ENCODE data around the gene ALDH16A1. TPM values are rescaled to one million over a fixed set of nuclear protein-coding genes. Genes with fewer than 3 reads are reported as not detected.

The ALDH16A1 gene
- total RNA-seq, 1 donor from 2014 or later, result 24.0 TPM

DNA sequence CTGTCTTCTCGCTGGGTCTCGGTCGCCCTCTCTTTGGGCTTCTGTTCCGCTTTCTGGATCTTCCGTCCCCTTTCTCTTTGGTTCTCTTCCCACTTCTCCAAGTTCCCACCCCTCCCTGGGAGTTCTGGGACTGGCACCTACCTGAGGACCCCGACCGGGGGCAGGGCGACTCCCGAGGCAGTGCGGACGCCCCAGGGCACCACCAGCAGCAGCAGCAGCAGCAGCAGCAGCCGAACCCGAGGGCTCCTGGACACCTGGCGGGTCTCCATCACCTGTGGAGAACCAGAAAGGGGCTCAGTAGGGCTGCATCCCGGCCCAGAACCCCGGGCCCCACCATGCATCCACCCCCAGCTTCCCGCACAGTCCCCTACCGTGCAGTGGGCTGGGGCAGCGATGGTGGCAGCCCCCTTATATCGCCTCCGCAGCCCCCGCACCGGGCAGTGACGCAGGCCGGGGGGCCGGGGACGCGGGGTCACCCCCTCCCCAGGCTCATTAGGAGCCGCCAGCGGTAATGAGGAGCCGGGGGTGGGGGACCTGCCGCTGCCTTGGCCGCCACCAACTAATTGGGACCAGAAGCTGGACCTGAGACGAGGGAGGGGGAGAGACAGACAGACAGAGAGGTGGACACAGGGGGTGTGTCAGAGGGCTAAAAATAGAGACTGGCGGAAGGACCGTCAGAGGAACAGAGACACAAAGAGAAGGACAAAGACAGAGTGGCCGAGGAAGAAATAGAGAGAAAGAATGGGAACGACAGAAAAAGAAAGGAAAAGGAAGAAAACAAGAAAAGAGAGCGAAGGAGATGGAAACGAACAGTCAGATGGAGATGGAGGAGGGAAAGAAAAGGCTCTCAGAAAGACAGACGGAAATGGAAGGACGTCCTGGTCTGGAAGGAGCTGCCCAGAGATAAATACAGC is 29.7 kb upstream of the ALDH16A1 start, which contains the start of gene PTH2:
Gene PTH2, minus strand, starts transcription at position 371 of the 914 bp plus-strand sequence. Its CDS starts 102 bp downstream, at position 269.
- DNase-seq (ENCODE audit: low spot score), result no peak

DNA sequence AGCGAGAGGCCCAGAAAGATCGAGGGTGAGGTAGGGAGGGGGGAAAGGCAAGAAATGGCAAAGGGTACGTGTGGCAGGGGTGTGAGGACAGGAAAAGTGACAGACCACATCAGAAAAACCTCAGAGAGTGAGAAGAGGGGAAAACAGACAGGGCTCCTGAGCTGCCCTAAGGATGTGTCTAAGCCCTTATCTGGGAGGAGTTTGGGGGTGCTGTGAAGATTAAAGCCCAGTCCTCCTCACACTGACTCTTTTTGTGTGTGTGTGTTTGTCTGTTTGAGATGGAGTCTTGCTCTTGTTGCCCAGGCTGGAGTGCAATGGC is 29.1 kb upstream of the ALDH16A1 start:
- no peak for DNase-seq (ENCODE audit: low spot score)

DNA sequence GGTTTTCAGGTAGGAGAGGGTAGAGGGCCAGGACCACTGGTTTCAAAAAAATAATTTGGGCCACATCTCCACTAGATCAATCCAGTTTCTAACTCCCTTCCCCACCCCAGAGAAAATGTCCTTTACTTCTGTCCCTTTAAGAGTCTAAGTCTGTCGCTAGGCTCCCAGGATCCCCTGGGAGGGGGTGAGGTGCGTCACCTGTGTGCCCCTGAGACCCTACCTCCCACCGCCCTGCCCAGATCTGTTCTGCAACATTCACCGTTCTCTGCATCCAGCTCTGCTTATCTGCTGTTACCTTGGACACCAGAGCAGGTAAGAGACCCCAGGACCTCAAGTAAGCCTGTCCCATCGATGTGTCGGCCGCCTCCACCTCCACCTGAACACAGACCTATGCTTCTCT is 27.8 kb upstream of the ALDH16A1 start, which contains the start of gene GFY:
Gene GFY, plus strand, starts transcription at position 211 of the 400 bp plus-strand sequence. CDS start 1,043 bp downstream, outside the sequence.
- no peak for DNase-seq (ENCODE audit: low spot score)

DNA sequence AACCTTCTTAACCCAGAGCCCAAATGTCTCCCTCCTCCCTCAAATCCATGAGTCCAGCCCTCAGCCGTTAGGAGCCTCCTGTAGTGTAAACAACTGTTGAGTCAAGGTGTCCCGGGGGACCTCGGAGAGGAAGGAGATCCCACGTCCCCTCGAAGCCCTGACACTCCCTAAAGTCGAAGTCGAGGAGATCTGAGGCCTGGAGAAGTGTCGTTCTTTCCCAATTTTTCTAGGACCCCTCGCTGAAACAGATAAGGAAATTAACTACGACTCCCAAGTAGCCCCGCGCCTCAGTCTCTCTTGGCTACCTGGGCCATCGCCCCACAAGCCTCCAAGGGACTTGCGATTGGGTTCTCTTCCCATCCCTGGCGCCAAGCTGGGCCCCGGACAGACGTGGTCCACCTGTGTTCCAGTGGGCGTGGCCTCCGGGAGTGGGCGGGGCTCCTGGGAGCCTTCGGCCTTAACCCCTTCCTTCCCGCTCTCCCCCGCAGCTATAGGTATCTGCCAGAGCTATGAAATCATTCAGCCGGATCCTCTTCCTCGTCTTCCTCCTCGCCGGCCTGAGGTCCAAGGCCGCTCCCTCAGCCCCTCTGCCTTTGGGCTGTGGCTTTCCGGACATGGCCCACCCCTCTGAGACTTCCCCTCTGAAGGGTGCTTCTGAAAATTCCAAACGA is 27.0 kb upstream of the ALDH16A1 start:
- no peak for DNase-seq (ENCODE audit: low spot score)

DNA sequence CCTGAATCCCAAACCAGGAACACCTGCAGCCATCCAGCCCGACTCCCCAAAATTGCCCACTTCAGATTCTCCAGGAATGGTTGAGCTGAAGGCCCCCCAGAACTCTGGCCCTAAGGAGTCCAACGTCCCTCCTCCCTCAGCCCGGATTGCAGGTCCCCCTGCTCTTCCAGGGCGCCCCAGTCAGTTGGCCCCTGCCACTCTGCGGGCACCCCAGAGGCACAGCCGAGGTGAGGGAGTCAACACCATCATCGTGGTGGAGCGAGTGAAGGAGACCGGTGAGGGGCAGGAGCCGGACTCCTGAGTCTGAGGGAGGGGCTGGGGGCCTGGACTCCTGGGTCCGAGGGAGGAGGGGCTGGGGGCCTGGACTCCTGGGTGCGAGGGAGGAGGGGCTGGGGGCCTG is 25.7 kb upstream of the ALDH16A1 start:
- DNase-seq (ENCODE audit: low spot score), result no peak

DNA sequence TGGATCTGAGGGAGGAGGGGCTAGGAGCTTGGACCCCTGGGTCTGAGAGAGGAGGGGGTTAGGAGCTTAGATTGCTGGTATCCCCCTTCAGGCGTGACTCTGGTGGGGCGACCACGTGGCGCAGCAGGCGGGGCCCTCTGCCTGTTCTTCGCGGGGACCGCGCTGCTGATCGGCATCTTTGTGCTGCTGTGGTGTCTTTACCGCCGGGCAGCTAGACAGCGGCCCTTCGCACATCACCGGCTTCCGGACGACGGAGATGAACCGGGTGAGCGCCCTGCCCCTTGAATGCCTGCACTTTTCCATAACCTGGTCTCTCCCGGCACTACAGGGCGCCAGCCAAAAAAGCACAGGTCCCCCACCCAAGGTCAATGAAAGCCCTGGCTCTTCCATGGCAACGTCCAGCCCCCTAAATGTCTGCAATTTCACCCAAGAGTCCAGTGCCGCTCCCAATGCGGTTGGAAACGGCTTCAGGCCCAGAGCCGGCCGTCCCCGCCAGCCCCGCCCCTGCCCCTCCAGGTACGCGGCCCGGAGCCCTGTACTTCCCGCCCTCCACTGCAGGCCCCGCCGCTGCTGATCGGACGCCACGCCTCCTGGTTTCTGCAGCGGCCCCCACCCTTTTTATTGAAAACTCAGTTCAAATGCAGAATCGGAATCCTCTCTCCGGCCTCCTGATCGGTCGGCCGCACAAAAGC is 25.0 kb upstream of the ALDH16A1 start:
- DNase-seq (ENCODE audit: low spot score), result no peak

DNA sequence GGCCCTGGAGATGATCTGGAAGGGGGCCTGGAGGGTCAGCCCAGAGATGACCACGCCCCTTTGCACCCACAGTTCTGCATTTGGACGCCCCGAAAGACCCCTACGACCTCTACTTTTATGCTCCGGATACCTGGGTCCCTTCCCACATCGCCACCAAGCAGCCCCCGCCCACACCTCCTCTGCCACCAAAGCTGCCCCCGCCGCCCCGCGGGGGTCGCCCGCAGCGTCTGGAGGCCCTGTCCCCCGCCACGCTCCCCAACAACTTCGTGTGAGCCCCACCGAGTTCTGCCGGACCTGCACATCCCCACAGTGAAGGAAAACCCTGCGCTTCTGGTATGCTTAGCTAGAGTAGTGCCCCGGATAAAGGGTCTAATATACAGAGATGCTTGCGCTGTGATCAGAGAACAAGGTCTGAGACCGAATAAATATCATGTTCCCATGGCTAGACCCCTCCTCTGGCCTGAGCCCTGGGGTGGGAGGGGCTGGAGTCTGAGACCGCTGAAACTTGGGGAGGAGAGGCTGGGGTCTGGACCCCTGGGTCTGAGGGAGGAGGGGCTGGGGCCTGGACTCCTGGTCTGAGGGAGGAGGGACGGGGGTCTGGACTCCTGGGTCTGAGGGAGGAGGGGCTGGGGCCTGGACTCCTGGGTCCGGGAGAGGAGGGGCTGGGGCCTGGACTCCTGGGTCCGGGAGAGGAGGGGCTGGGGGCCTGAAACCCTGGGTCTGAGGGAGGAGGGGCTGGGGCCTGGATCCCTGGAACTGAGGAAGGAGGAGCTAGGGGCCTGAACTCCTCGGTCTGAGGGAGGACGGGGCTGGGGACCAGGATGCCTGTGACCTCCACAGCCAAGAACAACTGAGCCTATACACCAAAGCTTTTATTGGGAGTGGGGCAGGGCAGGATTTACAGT is 24.2 kb upstream of the ALDH16A1 start:
- no peak for DNase-seq (ENCODE audit: low spot score)

DNA sequence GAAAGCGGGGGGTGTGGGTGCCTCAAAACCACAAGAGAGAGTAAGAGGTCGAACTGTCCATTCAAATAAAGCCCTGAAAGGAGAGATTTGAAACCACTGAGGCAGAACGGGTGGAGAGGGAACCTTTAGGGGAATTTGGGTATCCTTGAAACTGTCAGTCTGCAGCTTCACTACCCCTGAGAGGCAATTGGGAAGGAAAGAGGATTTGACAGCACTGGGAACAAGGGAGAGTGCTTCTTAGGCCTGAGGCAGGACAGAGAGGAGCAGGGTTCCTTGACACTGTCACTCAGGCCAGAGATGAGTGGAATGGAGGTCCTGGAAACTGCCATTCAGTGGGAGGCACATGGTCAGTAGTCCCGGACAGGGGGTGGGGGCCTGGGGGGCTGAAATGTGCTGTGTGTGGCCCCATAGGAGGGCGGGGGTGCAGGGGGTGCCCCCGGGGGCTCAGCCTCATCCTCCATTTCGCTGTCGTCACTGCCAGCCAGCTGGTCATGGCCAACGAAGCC is 22.8 kb upstream of the ALDH16A1 start:
- DNase-seq (ENCODE audit: low spot score), result no peak

DNA sequence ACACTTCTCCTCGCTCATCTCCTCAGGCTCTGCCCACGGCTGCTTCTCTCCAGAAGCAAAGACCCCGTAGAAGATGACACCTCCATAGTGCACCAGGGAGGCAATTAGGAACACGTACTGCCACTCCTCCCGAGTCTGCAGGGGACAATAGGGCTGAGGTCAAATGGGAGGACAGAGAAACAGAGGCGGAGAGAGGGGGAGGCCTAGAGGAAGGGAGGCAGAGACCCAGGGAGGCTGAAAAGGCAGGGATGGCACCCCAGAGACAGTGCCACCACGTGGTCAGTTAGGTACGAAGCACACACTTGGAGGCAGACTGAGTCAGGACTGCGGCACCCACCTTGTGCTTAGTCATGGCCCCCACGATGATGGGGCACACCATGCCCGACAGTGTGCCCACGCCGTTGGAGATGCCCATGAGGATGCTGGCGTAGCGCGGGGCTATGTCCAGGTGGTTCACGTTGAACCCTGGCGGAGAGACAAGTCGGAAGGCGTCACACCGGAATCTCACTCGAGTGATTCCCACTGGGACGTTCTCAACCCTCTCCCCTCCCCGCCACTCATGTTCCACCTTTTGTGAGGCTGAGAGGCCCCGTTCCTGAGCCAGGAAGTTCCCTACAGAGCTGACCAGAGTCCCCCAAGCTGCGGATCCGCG is 22.2 kb upstream of the ALDH16A1 start:
- DNase-seq (ENCODE audit: low spot score), result no peak

DNA sequence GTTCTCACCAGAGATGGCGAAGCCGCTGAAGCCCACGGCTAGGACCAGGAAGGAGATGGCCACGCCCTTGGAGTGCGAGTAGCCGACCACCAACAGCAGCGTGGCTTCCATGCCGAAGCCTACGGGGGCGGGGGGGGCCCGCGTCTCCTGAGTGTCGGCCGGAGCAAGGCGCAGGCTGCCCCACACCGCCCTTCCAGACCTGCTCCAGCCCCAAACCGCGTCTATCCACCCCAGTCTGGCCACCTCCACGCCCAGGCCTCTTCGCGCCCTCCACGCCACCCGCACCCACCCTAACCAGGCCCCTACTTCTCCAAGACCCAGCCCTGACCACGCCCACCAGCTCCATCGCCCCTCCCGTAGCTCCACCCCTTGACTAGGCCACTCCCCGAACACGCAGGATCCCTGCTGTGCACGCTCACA is 21.7 kb upstream of the ALDH16A1 start:
- DNase-seq (ENCODE audit: low spot score), result no peak

DNA sequence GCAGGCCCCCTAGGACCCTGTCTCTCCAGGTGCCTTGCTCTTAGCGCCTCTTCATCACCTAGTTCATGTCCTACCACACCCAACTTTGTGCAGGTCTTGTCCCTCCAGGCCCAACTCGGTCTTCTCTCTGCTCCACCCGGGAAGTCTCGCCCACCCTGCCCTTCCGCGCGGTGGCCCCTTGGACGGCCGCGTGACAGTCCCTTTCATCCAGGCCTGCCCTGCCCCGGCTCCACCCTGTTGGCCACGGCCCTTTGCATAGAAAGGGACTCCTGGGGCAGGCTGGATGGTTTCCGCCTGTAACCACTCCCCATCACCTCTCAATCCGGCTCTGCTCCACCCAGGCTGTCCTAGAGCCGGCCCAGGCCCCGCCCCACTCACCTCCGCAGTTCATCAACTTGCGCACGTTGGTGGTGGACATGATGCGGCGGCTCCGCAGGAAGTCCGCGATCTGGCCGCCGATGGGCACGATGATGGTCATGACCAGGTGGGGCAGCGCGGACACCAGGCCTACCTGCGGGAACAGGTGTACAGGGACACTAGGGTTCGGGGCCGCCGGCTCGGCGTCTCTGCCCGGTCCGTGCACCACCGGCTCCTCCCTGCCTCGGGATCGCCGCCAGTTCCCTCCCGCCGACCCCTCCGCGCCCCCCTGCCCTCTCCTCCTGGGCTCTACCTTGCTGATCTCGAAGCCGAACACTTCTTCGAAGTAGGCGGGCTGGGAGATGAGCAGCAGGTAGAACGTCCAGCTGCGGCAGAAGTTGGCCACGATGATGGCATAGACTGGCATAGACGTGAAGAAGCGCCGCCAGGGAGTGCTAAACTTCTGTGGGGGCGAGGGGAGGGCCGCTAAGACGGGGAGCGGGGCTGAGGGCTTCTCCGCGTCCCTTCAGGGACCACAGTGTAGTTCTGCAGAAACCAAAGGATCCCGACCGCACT is 20.6 kb upstream of the ALDH16A1 start:
- no peak for DNase-seq (ENCODE audit: low spot score)

DNA sequence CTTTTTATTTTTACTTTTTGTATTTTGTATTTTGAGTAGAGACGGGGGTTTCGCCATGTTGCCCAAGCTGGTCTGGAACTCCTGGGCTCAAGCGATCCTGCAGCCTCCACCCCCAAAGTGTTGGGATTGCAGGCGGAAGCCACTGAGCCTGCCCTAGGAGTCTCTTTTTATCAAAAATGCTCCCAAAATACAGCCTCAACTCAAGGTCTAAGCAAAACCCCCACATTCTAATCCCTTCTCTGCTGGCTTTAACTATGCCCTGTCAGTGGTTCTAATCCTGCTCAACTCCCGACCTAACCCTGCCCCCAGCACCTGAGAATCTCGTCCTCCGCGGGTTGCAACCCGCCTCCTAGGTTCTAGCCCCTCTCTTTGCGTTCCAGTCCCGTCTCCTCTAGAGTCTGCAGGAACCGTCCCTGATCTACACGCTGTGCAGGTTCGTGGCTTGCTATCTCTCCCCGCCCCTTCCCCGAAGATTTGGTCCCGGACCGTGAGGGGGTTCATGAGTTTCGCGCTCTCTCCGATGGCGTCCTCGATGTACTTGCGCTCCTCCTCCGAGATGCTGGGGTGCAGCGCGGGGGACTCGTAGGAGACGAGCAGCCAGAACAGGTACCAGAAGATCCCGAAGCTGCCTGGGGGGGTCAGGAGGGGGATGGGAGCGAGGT is 19.7 kb upstream of the ALDH16A1 start:
- DNase-seq (ENCODE audit: low spot score), result no peak

DNA sequence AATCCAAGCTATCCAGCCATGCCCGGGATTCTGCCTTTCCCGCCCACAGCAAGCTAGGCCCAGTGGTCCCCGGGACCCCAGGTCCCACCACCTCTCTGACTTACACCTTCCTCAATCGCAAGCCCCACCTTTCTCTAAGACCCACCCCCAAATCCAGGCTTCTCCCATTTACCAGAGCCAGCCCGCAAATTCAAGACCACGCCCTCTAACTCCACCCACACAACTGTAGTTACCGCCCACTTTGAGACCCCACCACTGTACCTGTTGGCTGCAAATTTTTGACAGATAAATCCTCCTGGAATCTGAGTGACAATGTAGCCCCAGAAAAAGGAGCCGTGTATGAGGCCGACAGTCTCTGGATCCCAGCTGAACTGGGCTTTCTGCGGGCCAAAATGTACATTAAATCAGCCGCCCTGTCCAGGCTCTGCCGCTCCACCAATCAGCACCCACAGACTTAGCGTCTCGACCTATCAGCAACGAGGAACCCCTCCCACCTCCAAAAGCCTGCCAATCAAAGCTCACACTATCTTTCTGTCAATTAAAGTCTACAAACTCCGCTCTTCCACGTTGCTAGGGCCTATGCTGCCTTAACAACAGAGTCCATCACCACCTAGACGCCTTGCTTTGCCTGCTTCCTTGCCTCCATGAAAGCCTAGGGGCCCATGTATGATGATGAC is 18.0 kb upstream of the ALDH16A1 start:
- no peak for DNase-seq (ENCODE audit: low spot score)

DNA sequence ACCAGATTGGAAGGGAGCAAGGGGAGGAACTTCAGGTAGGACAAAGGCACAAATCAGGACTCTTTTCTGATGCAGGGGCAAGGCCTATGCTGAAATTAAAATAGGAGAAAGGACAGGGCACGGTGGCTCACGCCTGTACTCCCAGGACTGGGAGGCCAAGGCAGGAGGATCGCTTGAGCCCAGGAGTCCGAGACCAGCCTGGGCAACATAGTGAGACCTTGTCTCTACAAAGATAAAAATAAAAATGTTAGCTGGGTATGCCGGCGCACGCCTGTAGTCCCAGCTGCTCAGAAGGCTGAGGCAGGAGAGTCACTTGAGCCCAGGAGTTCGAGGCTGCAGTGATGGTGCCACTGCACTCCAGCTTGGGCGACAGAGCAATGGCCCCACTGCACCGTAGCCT is 17.4 kb upstream of the ALDH16A1 start:
- DNase-seq (ENCODE audit: low spot score), result no peak

DNA sequence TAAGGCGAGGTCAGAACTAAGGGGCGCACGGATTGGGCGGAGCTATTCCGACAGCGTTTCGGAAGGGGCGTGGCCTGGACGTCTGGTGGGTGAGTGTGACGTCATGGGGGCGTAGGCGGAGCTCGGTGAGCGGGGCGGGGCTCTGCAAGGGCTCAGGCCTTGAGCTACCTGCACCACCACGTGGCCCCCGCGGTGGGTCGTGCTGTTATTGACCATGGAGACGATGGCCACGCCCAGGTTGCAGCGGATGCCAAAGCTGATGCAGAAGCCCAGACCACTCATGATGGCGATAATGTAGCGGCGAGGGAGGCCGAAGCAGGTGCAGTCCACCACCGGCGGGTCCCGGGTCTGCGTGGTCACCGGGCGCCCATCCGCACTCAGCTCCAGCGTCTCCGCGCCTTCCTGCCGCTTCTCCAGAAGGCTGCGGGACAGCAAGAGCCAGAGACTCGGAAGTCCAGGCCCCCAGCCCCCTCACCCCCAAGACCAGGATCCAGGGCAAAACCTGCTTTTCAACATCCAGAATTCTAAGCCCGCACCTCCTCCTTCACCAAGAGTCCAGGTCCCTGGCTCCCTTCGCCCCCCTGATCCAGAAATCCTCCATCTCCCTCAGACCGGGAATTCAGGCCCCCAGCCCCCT is 16.5 kb upstream of the ALDH16A1 start:
- no peak for DNase-seq (ENCODE audit: low spot score)

DNA sequence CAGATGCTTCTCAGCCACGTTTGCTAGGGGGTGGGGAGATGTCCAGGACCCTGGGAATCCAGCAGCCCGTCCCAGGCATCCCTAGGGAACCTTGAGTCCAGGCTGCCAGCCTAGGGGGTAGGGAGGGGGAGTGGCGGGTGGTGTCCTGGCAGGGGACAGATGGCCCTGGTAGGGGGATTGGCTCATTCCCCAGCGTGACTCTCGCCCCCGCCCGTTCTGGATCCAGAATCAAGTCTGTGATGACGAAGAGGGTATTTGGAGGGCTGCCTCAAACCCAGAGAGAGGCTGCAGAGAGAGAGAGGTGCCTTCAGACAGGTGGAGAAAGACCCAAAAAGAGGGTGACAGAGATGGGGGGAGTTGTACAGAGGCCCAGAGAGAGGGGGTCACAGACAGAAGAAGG is 15.8 kb upstream of the ALDH16A1 start:
- DNase-seq (ENCODE audit: low spot score), result no peak

DNA sequence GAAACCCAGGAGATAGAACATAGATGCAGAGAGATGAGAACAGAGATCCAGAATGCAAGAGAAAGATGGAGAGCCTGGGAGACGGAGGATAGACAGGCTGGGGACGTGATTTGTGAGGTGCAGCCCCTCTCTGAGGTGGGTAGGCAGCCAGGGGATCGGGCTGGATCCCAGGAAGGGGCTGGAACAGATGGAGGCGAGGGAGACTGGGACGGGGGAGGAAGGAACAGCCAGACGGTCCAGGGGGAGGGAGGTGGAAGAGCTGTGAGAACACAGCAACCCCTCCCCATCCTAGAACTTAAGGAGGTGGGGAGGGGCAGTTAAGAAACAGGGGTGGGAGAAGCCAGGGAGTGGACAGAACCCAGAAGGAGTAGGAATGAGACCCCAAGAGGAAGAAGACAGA is 14.8 kb upstream of the ALDH16A1 start:
- DNase-seq (ENCODE audit: low spot score), result no peak

DNA sequence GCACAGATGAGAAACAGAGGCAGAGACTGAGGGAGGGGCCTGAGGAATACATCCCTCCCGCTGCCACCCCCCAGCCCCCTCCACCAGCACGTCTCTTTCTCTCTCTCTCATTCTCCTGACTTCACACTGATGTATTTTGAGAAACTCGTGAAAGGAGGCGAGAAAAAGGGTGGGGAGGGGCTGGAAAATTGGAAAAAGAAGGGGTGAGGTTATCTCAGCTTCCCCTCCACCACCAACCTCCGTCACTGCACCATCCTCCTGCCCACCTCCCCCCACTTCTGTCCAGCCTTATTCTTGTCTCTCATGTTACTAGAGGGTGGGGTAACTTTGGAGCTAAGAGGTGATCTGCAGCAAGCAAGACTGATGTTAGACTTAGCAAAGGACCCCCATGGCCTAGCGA is 13.2 kb upstream of the ALDH16A1 start:
- no peak for DNase-seq (ENCODE audit: low spot score)

Measured in ureter (tissue), 1 donor.